Measurements from ENCODE around the gene KAZN. TPM values are rescaled to one million over a fixed set of nuclear protein-coding genes. Genes with fewer than 3 reads are reported as not detected.

KAZN gene
- polyA plus RNA-seq, 1 donor from 2014 or later = 20.6 TPM

- H3K9me3 ChIP-seq (ENCODE audit: low read length) = peaks cover 6% of the 10 kb centered on the region
- H3K4me3 ChIP-seq (ENCODE audit: low read length) = no peak overlapping the region
- H3K9me2 ChIP-seq (ENCODE audit: insufficient read depth, low read length) = no peaks in the 10 kb centered on the region
- no peaks in the 10 kb centered on the region for H3K79me2 ChIP-seq (replicated peaks; ENCODE audit: insufficient read depth, low read length)
- no peak overlapping the region for H3K27ac ChIP-seq (ENCODE audit: low read length)
- no peaks in the 10 kb centered on the region for H3K36me3 ChIP-seq (ENCODE audit: insufficient read depth, low read length)
- no peak overlapping the region for H3K9ac ChIP-seq (ENCODE audit: low read length)
- H3K27me3 ChIP-seq (ENCODE audit: insufficient read depth, low read depth, low read length) = no peaks in the 10 kb centered on the region
- no peaks in the 10 kb centered on the region for H3F3A ChIP-seq (ENCODE audit: insufficient read depth, low read length, poor library complexity, severe bottlenecking)
- no peaks in the 10 kb centered on the region for H4K20me1 ChIP-seq (ENCODE audit: insufficient read depth)
- TF ChIP-seq SMC3 (conservative IDR thresholded peaks at IDR 0.05; ENCODE audit: poor library complexity) = no peak
- TF ChIP-seq POLR2AphosphoS5 (IDR thresholded peaks at IDR 0.05) = no peak
- no peak for TF ChIP-seq CTCF (IDR thresholded peaks at IDR 0.05; ENCODE audit: poor library complexity, severe bottlenecking)
- no peak for TF ChIP-seq EZH2 (IDR thresholded peaks at IDR 0.05; ENCODE audit: borderline replicate concordance, insufficient read depth, low read length, poor library complexity, severe bottlenecking)
- no peak for TF ChIP-seq EP300 (conservative IDR thresholded peaks at IDR 0.05; ENCODE audit: poor library complexity, severe bottlenecking)
- TF ChIP-seq TAF1 (IDR thresholded peaks at IDR 0.05; ENCODE audit: low read depth) = no peak
- H2AFZ ChIP-seq (ENCODE audit: low read depth, low read length) = no peak overlapping the region
- no peak overlapping the region for H3K4me2 ChIP-seq (ENCODE audit: low read length)
Observed at GRCh38 chr1:15014516-15014915, 416.0 kb downstream of the KAZN start.

- H3K4me2 ChIP-seq (ENCODE audit: low read length) = no peak overlapping the region
- no peaks in the 10 kb centered on the region for H3K79me2 ChIP-seq (replicated peaks; ENCODE audit: insufficient read depth, low read length)
- no peaks in the 10 kb centered on the region for H3K9me3 ChIP-seq (ENCODE audit: low read length)
- no peak overlapping the region for H3K27ac ChIP-seq (ENCODE audit: low read length)
- no peaks in the 10 kb centered on the region for H3K27me3 ChIP-seq (ENCODE audit: insufficient read depth, low read depth, low read length)
- H3K9ac ChIP-seq (ENCODE audit: low read length) = no peak overlapping the region
- no peak overlapping the region for H2AFZ ChIP-seq (ENCODE audit: low read depth, low read length)
- H3K36me3 ChIP-seq (ENCODE audit: insufficient read depth, low read length) = no peaks in the 10 kb centered on the region
- TF ChIP-seq CTCF (IDR thresholded peaks at IDR 0.05; ENCODE audit: poor library complexity, severe bottlenecking) = no peak
- no peak for TF ChIP-seq EZH2 (IDR thresholded peaks at IDR 0.05; ENCODE audit: borderline replicate concordance, insufficient read depth, low read length, poor library complexity, severe bottlenecking)
- no peak for TF ChIP-seq POLR2AphosphoS5 (IDR thresholded peaks at IDR 0.05)
- TF ChIP-seq MXI1 (conservative IDR thresholded peaks at IDR 0.05; ENCODE audit: poor library complexity, severe bottlenecking) = no peak
- TF ChIP-seq TAF1 (IDR thresholded peaks at IDR 0.05; ENCODE audit: low read depth) = no peak
- TF ChIP-seq EP300 (conservative IDR thresholded peaks at IDR 0.05; ENCODE audit: poor library complexity, severe bottlenecking) = no peak
- TF ChIP-seq SMC3 (conservative IDR thresholded peaks at IDR 0.05; ENCODE audit: poor library complexity) = no peak
- no peak for TF ChIP-seq RAD21 (conservative IDR thresholded peaks at IDR 0.05)
- no peak for TF ChIP-seq REST (IDR thresholded peaks at IDR 0.05; ENCODE audit: borderline replicate concordance)
- no peaks in the 10 kb centered on the region for H4K20me1 ChIP-seq (ENCODE audit: insufficient read depth)
- no peak overlapping the region for H3K4me3 ChIP-seq (ENCODE audit: low read length)
- no peaks in the 10 kb centered on the region for H3K9me2 ChIP-seq (ENCODE audit: insufficient read depth, low read length)
- no peaks in the 10 kb centered on the region for H3F3A ChIP-seq (ENCODE audit: insufficient read depth, low read length, poor library complexity, severe bottlenecking)
Observed at GRCh38 chr1:15016001-15016400, 417.5 kb downstream of the KAZN start.
